ENCODE measurements around the gene CNTLN.

- TF ChIP-seq CTCF (IDR thresholded peaks at IDR 0.05) (no peak), EZH2phosphoT487 (IDR thresholded peaks at IDR 0.05) (no peak), EZH2 (IDR thresholded peaks at IDR 0.05) (no peak)
These were observed 355.3 kb downstream of the CNTLN start for GRCh38 chr9:17490110-17490509.
